GM18508 (cell line): ENCODE measurements around the gene BPIFB3.
"Not testable (repeated sequence)": the region's sequence is repeated elsewhere in the genome, so short reads cannot be mapped to it uniquely, and the experiment has no call there.

Source experiments
- ATAC-seq: cut with Tn5 transposase; IDR thresholded peaks from one replicate; pipeline ENCODE4 v1.9.1; 2021; ENCODE audit warnings: moderate number of reproducible peaks; ENCODE audit not compliant: insufficient read depth, unreplicated experiment

The BPIFB3 gene

DNA sequence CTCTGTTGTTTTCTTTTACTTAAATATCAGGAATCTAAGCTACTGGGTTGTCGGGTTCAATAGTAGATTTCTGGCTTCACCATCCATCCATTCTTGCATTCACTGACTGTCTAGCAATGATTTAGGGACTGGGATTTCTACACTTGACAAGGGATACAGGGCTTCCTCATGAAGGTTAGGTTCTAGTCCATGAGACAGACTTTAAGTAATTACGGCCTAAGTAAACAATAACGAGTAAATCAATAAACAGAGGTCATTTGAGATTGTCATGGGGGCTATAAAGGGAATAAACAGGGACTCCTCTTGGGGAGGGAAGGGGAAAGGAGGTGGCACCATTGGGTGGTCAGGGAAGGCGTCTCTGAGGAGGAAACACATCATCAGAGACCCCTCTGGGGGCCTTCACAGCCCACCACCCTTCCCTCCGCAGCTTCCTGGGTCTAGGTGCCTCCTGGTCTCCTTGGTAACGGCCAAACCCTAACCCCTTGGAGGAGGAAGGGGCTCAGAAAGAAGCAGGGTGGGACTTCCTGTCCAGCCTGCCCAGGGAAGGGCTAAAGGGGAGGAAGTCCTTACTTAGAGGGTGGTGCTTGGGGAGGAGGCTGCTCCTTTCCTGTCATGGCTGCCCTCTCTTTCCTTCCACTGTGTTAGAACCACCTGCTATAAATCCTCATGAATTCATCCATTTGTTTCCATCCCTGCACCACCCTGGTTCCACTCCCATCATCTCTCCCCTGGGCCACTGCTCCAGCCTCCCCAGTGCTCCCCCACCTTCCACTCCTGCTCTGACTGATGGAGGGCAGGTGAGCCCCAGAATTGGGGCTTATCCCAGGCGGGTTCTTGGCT is 59.1 kb downstream of the BPIFB3 start:
- no peak for ATAC-seq

DNA sequence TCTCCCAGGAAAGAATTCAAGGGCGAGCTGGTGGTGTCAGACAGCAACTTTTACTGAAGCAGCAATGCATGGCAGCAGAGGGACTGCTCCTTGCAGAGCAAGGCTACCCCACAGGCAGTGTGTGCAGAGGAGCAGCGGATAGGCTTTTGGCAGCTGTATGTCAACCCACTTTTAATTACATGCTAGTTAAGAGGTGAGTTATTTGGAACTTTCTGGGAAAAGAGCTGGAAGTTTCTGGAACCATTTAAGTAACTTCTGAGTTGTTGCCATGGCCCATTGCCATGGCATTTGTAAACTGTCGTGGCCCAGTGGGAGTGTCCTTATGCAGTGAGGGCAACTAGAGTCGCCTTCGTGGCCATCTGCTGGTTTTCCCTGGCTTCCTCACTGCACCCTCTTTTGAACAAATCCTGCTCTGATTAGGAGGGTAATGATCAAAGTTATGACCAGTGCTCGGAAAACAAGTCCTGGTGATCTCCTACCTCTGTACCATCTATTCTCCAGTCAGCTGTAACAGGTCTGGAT is 59.7 kb downstream of the BPIFB3 start:
- no peak for ATAC-seq

DNA sequence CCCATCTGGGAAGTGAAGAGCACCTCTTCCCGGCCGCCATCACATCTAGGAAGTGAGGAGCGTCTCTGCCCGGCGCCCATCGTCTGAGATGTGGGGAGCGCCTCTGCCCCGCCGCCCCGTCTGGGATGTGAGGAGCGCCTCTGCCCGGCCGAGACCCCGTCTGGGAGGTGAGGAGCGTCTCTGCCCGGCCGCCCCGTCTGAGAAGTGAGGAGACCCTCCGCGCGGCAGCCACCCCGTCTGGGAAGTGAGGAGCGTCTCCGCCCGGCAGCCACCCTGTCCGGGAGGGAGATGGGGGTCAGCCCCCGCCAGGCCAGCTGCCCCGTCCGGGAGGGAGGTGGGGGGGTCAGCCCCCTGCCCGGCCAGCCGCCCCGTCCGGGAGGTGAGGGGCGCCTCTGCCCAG is 61.8 kb downstream of the BPIFB3 start:
- ATAC-seq: not testable (repeated sequence)

DNA sequence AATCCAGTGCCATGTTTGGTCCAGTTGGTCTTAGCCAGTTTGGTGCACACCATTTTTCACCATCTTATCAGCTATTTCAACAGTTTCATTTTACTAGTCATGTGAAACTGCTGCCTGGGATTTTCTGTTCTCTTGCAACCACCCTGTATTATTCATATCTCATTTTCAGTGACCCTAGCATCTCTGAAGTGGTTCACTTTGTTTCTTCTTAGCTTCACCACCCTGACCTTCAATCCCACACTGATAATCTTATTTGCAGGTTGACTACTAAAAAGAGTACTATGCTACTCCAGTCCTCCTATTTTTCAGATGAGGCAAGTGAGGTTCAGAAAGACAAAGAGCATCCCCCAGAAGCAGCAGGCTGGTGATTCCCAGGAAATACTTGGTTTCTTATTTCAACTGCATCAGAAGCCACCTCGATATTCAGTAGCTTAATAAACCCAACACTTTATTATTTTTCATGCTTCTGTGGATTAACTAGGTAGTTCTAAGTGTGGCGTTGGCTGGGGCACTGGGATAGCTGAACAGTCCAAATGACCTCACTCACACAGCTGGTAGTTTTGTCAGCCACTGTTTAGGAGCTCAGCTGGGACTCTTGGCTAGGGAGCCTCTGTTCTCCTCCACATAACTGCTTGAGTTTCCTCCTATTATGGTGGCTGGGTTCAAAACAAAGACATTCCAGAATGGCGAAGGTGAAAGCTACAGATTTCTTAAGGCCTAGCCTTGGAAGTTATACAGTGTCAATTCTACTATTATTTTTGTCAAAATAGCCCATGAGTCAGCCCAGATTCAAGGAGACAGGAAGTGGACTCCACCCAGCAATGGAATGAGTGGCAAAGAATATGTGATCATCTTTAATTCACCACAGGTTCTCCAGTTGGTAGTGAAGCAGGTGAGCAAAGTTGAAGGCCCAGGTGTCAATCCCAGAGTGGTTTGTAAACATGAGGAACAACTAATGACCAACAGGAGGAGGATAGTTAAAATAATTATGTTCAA is 66.3 kb downstream of the BPIFB3 start:
- ATAC-seq: no peak

- no peak for ATAC-seq
Observed at GRCh38 chr20:33120934-33121333, 67.2 kb downstream of the BPIFB3 start.

GRCh38 chr20:33122297-33122696 is 68.6 kb downstream of the BPIFB3 start:
- ATAC-seq: not testable (repeated sequence)
